NCI-H2107 treated with DMSO at 0.1 percent for 48 hours (cell line): Measurements from ENCODE around the gene YES1.

Experiments used
- DNase-seq: peaks from one replicate; lab custom pipeline; 2025; ENCODE audit not compliant: unreplicated experiment; lab: John Stamatoyannopoulos, UW

YES1 gene

GRCh38 chr18:811892-812375 lies at the start of gene YES1:
YES1 (minus strand) TSS chr18:812242; CDS start chr18:756827, 55,415 bp downstream.
- no peak for DNase-seq

GRCh38 chr18:857986-858385 lies 45.9 kb upstream of the YES1 start:
- DNase-seq: no peak

- DNase-seq: no peak
These were observed 41.4 kb upstream of the YES1 start for GRCh38 chr18:853471-853870.

GRCh38 chr18:850960-851359 lies 38.9 kb upstream of the YES1 start:
- DNase-seq: no peak

GRCh38 chr18:849021-849420 lies 37.0 kb upstream of the YES1 start:
- no peak for DNase-seq

GRCh38 chr18:848062-848861 lies 36.2 kb upstream of the YES1 start:
- DNase-seq: no peak

- no peak for DNase-seq
These were observed 33.2 kb upstream of the YES1 start for GRCh38 chr18:845152-845819.

GRCh38 chr18:841647-842370 lies 29.8 kb upstream of the YES1 start:
- DNase-seq: no peak

- DNase-seq: no peak
These were observed 28.5 kb upstream of the YES1 start for GRCh38 chr18:840516-840915.

GRCh38 chr18:840023-840408 lies 28.0 kb upstream of the YES1 start:
- no peak for DNase-seq

- DNase-seq: peak; percentile 37
These were observed 27.4 kb upstream of the YES1 start for GRCh38 chr18:839224-840022.

GRCh38 chr18:837922-838321 lies 25.9 kb upstream of the YES1 start:
- DNase-seq: no peak

GRCh38 chr18:834082-834720 lies 22.2 kb upstream of the YES1 start:
- no peak for DNase-seq

- DNase-seq: no peak
These were observed 21.2 kb upstream of the YES1 start for GRCh38 chr18:833197-833596.

GRCh38 chr18:832085-832681 lies 20.1 kb upstream of the YES1 start:
- DNase-seq: no peak

- DNase-seq: no peak
These were observed 18.4 kb upstream of the YES1 start for GRCh38 chr18:830315-830901.

- no peak for DNase-seq
These were observed 17.4 kb upstream of the YES1 start for GRCh38 chr18:829432-829831.

- no peak for DNase-seq
These were observed 15.1 kb upstream of the YES1 start for GRCh38 chr18:827093-827677.

GRCh38 chr18:825891-826585 lies 14.0 kb upstream of the YES1 start:
- DNase-seq: no peak
